Endothelial cell of umbilical vein (primary cell): ENCODE data around the gene SLC9C2. TPM values are rescaled to one million over a fixed set of nuclear protein-coding genes. Genes with fewer than 3 reads are reported as not detected.

Experiments
- BruUV-seq: library from RNA; stranded (reverse); fragments of 400-500 nt; replicated peaks from 2 replicates; lab custom pipeline; 2021; lab: Mats Ljungman, UMichigan
- CTCF ChIA-PET: fragments of 300-600, 350-600 bp; sonication (Branson Sonifier 250); formaldehyde crosslinking; loops from one replicate; lab custom pipeline; 2021; ENCODE audit warnings: antibody characterized with exemption, inconsistent platforms; lab: Charles Lee
- POLR2A ChIA-PET: fragments of 300-600, 350-600 bp; sonication (Branson Sonifier 250); formaldehyde crosslinking; loops from one replicate; lab custom pipeline; 2021; ENCODE audit warnings: antibody characterized with exemption, inconsistent platforms; lab: Charles Lee
- DNase-seq: peaks from one replicate; pipeline ENCODE4 v3.0.0-alpha.2; 2011; ENCODE audit warnings: low read depth, low spot score
- FAIRE-seq: peaks from 2 replicates; lab custom pipeline; 2011; peaks lifted over from hg19 to GRCh38; lab: Jason Lieb, UNC
- H2AFZ ChIP-seq: 2 replicates; pipeline ENCODE4 v1.6.0; 2012; ENCODE audit warnings: low read depth, low read length, control low read depth, inconsistent platforms
- H3K27ac ChIP-seq: 2 replicates; pipeline ENCODE4 v1.5.1; 2011; ENCODE audit warnings: low read depth, mild to moderate bottlenecking, control low read depth, low read length, moderate library complexity; ENCODE audit not compliant: insufficient read depth
- H3K27me3 ChIP-seq, 2 experiments: 2 replicates each; pipeline versions ENCODE4 v1.6.0 to v1.6.1; 2011; ENCODE audit warnings: low read length in 2 of 2, mixed read lengths in 1 of 2; ENCODE audit not compliant: control insufficient read depth in 2 of 2, insufficient read depth in 2 of 2
- H3K36me3 ChIP-seq, 2 experiments: 2 replicates in 1 of 2; 3 replicates in 1 of 2; pipeline ENCODE4 v1.5.1; 2011; ENCODE audit warnings: low read length in 2 of 2, mild to moderate bottlenecking in 1 of 2, moderate library complexity in 1 of 2; ENCODE audit not compliant: control insufficient read depth in 2 of 2, insufficient read depth in 2 of 2; ENCODE audit errors: extremely low read depth in 1 of 2
- H3K4me1 ChIP-seq: 3 replicates; pipeline ENCODE4 v1.5.1; 2011; ENCODE audit warnings: mild to moderate bottlenecking, low read length; ENCODE audit not compliant: control insufficient read depth, insufficient read depth; ENCODE audit errors: extremely low read depth
- H3K4me2 ChIP-seq: 2 replicates; pipeline ENCODE4 v1.6.1; 2011; ENCODE audit warnings: low read length, control low read depth, mixed read lengths; ENCODE audit not compliant: insufficient read depth
- H3K4me3 ChIP-seq, 3 experiments: fragments of 200-600 bp in 1 of 3; sonication (generic), shearing (Covaris generic) in 1 of 3; replicated peaks in 1 of 3; 2 replicates each; pipeline ENCODE4 v1.5.1; 2011 to 2016; ENCODE audit warnings: control low read depth in 3 of 3, low read length in 3 of 3, mild to moderate bottlenecking in 2 of 3, inconsistent platforms in 1 of 3, low read depth in 1 of 3, moderate library complexity in 1 of 3; ENCODE audit not compliant: insufficient read depth in 1 of 3
- H3K79me2 ChIP-seq: 2 replicates; pipeline ENCODE4 v1.6.0; 2012; ENCODE audit warnings: low read length, inconsistent platforms; ENCODE audit not compliant: control insufficient read depth, insufficient read depth
- H3K9ac ChIP-seq: replicated peaks from 2 replicates; pipeline ENCODE3; 2011; ENCODE audit warnings: low read length, control low read depth; ENCODE audit not compliant: insufficient read depth; ENCODE audit errors: extremely low read depth
- H3K9me1 ChIP-seq: replicated peaks from 3 replicates; pipeline ENCODE4 v1.6.0; 2011; ENCODE audit warnings: mild to moderate bottlenecking, low read length; ENCODE audit not compliant: control insufficient read depth, insufficient read depth; ENCODE audit errors: extremely low read depth
- H3K9me3 ChIP-seq: replicated peaks from 2 replicates; pipeline ENCODE4 v1.5.1; 2012; ENCODE audit warnings: low read length, inconsistent platforms; ENCODE audit not compliant: control insufficient read depth, insufficient read depth
- H4K20me1 ChIP-seq: replicated peaks from 2 replicates; pipeline ENCODE3; 2011; ENCODE audit warnings: mild to moderate bottlenecking, low read length; ENCODE audit not compliant: control insufficient read depth, insufficient read depth; ENCODE audit errors: extremely low read depth
- EZH2 ChIP-seq: IDR thresholded peaks from 2 replicates; pipeline ENCODE4 v1.6.1; 2012; ENCODE audit warnings: borderline replicate concordance, low read depth, mild to moderate bottlenecking, moderate library complexity, low read length, inconsistent platforms; ENCODE audit not compliant: severe bottlenecking
- FOS ChIP-seq: IDR thresholded peaks from 2 replicates; pipeline ENCODE4 v1.6.1; 2011; ENCODE audit warnings: mild to moderate bottlenecking, low read length, moderate library complexity, borderline replicate concordance; ENCODE audit not compliant: insufficient read depth
- GATA2 ChIP-seq: IDR thresholded peaks from 2 replicates; pipeline ENCODE4 v1.7.0; 2011; ENCODE audit warnings: low read depth, mild to moderate bottlenecking, moderate library complexity, mixed read lengths, low read length; ENCODE audit not compliant: insufficient read length, insufficient read depth
- JUN ChIP-seq: IDR thresholded peaks from 2 replicates; pipeline ENCODE4 v1.6.1; 2011; ENCODE audit warnings: borderline replicate concordance, low read depth; ENCODE audit not compliant: insufficient read length, insufficient read depth
- MAX ChIP-seq: IDR thresholded peaks from 2 replicates; pipeline ENCODE4 v1.6.1; 2011; ENCODE audit not compliant: insufficient read depth, insufficient read length
- MYC ChIP-seq: IDR thresholded peaks from one replicate; pipeline ENCODE4 v1.6.1; 2011; ENCODE audit warnings: mild to moderate bottlenecking, low read depth, low read length
- POLR2A ChIP-seq: IDR thresholded peaks from 2 replicates; pipeline ENCODE4 v1.6.1; 2012; ENCODE audit warnings: low read depth, mild to moderate bottlenecking, control low read depth, low read length
- POLR2AphosphoS5 ChIP-seq: IDR thresholded peaks from 2 replicates; pipeline ENCODE4 v1.6.1; 2012; ENCODE audit warnings: low read depth, mild to moderate bottlenecking, control low read depth, low read length, moderate library complexity; ENCODE audit not compliant: insufficient read depth
- dilution Hi-C: fragments of 300-500 bp; cut with MboI; formaldehyde crosslinking; loops from one replicate; pipeline ENCODE4 v1.15.0; 2019; ENCODE audit warnings: low sequenced_read_pairs; ENCODE audit not compliant: extremely low pct_ligation_motif_present
- intact Hi-C: fragments of 100-400 bp; cut with micrococcal nuclease; formaldehyde crosslinking; loops from one replicate; pipeline ENCODE4 v1.10.0; 2022
- polyA plus RNA-seq, 4 experiments: library from polyadenylated mRNA; depleted of rRNA in 3 of 4; stranded (reverse) in 3 of 4; unstranded in 1 of 4; fragments of >200 nt; gene quantifications; 2 replicates each; pipeline versions ENCODE4 v1.2.1 to v1.2.3, GENCODE V29; 2011 to 2012; ENCODE audit warnings: missing spikeins in 1 of 4
- total RNA-seq: library from RNA; stranded (reverse); gene quantifications from 2 replicates; pipeline ENCODE4 v1.2.3, GENCODE V29; 2021
- TF ChIP-seq, protein P1 (sequence below), 2 donors: IDR thresholded peaks; 1 replicate in 1 of 2; 2 replicates in 1 of 2; pipeline ENCODE4 v1.5.1; 2011; ENCODE audit warnings: low read length in 2 of 2, mild to moderate bottlenecking in 2 of 2, moderate library complexity in 2 of 2, control low read depth in 1 of 2, inconsistent platforms in 1 of 2, low read depth in 1 of 2; ENCODE audit not compliant: insufficient read depth in 1 of 2; ENCODE audit errors: extremely low read depth in 1 of 2

SLC9C2 gene
- total and polyA plus RNA-seq, 2 donors (not counting 3 experiments of a cell fraction or from before 2014, with no cell fraction given), result 0.15 TPM; not detected in 1

DNA sequence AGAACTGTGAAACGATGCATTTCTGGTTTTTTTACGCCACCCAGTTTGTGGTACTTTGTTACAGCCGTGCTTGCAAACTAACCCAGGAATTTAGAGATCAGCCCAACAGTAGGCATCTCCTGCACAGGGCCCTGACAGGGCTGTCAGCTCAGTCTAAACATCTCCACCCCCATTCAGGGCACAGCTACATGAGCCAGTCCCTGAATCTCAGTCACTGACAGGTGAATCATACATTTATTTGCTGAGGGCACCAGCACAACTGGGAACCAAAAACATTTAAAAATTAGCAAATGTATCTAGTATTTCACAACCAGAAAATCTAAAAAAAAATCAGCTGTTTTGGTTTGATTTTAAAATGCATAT, 95.0 kb downstream of the SLC9C2 start:
- no peak overlapping the region for H2AFZ ChIP-seq
- H3K4me2 ChIP-seq, result no peak overlapping the region
- FAIRE-seq (no peak), DNase-seq (no peak)
- ChIA-PET POLR2A (no interaction called here), CTCF (interaction anchor here (0.6 kb wide), 1 partner anchor 137 kb away, joined by 3 read pairs; no protein-coding TSS in a partner anchor)
- no peaks in the 10 kb centered on the region for H3K4me1 ChIP-seq
- H3K9ac ChIP-seq, result no peak overlapping the region
- H3K27ac ChIP-seq, result no peak overlapping the region
- H3K4me3 ChIP-seq, result no peak overlapping the region
- peaks cover 0 to 3% of the 10 kb centered on the region in 2 experiments for H3K27me3 ChIP-seq
- H4K20me1 ChIP-seq, result no peaks in the 10 kb centered on the region
- H3K9me1 ChIP-seq, result no peaks in the 10 kb centered on the region
- dilution Hi-C loops, result no loop called here
- no peaks in the 10 kb centered on the region for H3K9me3 ChIP-seq
- H3K36me3 ChIP-seq, result no peaks in the 10 kb centered on the region
- intact Hi-C loops, result no loop called here
- TF ChIP-seq JUN, result no peak
- TF ChIP-seq EZH2, result no peak
- TF ChIP-seq POLR2A, result no peak
- no peak for TF ChIP-seq FOS
- TF ChIP-seq POLR2AphosphoS5, result no peak
- TF ChIP-seq, protein P1, sequence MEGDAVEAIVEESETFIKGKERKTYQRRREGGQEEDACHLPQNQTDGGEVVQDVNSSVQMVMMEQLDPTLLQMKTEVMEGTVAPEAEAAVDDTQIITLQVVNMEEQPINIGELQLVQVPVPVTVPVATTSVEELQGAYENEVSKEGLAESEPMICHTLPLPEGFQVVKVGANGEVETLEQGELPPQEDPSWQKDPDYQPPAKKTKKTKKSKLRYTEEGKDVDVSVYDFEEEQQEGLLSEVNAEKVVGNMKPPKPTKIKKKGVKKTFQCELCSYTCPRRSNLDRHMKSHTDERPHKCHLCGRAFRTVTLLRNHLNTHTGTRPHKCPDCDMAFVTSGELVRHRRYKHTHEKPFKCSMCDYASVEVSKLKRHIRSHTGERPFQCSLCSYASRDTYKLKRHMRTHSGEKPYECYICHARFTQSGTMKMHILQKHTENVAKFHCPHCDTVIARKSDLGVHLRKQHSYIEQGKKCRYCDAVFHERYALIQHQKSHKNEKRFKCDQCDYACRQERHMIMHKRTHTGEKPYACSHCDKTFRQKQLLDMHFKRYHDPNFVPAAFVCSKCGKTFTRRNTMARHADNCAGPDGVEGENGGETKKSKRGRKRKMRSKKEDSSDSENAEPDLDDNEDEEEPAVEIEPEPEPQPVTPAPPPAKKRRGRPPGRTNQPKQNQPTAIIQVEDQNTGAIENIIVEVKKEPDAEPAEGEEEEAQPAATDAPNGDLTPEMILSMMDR (IDR thresholded peaks at IDR 0.05; ENCODE audit: extremely low read depth in 1 of 2, insufficient read depth in 1 of 2, low read depth in 1 of 2, low read length in 2 of 2), result no peak
- TF ChIP-seq MAX, result no peak
- TF ChIP-seq MYC, result no peak
- no peak for TF ChIP-seq GATA2
- no peaks in the 10 kb centered on the region for H3K79me2 ChIP-seq
- no TSS peak for BruUV-seq
